GM06990 (cell line): ENCODE results near the gene TSPOAP1.

Experiments
- DNase-seq: peaks from one replicate; pipeline ENCODE4 v3.0.0-alpha.2; 2011; ENCODE audit not compliant: insufficient read length; ENCODE audit errors: extremely low read depth
- H3K27me3 ChIP-seq: replicated peaks from 2 replicates; pipeline ENCODE4 v1.6.0; 2011; ENCODE audit warnings: low read length; ENCODE audit not compliant: control insufficient read depth, insufficient read depth
- H3K36me3 ChIP-seq: 2 replicates; pipeline ENCODE4 v1.5.1; 2011; ENCODE audit warnings: low read length; ENCODE audit not compliant: control insufficient read depth, insufficient read depth
- H3K4me3 ChIP-seq: replicated peaks from 2 replicates; pipeline ENCODE4 v1.5.1; 2011; ENCODE audit warnings: low read depth, mild to moderate bottlenecking, control low read depth, low read length
- CTCF ChIP-seq: IDR thresholded peaks from 2 replicates; pipeline ENCODE4 v1.5.1; 2011; ENCODE audit warnings: low read length, control low read depth, mild to moderate bottlenecking, inconsistent platforms; ENCODE audit not compliant: insufficient read depth, poor library complexity, severe bottlenecking

TSPOAP1 gene

GRCh38 chr17:58329810-58330537 is 1.4 kb upstream of the TSPOAP1 start:
- H3K36me3 ChIP-seq, result peaks cover 14% of the 10 kb centered on the region
- H3K4me3 ChIP-seq, result peak overlapping the region; percentile 92
- no peaks in the 10 kb centered on the region for H3K27me3 ChIP-seq
- TF ChIP-seq CTCF, result no peak
- DNase-seq, result peak; percentile 83

- peak overlapping the region; percentile 92 for H3K4me3 ChIP-seq
- DNase-seq, result peak; percentile 88
- peak; percentile 70 for TF ChIP-seq CTCF
- H3K36me3 ChIP-seq, result peaks cover 14% of the 10 kb centered on the region
- no peaks in the 10 kb centered on the region for H3K27me3 ChIP-seq
Observed at GRCh38 chr17:58329035-58329809, 627 bp upstream of the TSPOAP1 start.

GRCh38 chr17:58327363-58328194 is 1.0 kb downstream of the TSPOAP1 start:
- no peak for TF ChIP-seq CTCF
- peak; percentile 88 for DNase-seq
- Histone ChIP-seq H3K27me3 (no peaks in the 10 kb centered on the region), H3K4me3 (peak overlapping the region; percentile 55), H3K36me3 (peaks cover 14% of the 10 kb centered on the region)

GRCh38 chr17:58326609-58327362 is 1.8 kb downstream of the TSPOAP1 start:
- H3K27me3 ChIP-seq, result no peaks in the 10 kb centered on the region
- peak; percentile 76 for DNase-seq
- TF ChIP-seq CTCF, result no peak
- peaks cover 11% of the 10 kb centered on the region for H3K36me3 ChIP-seq
- H3K4me3 ChIP-seq, result peak overlapping the region; percentile 55

GRCh38 chr17:58325976-58326468 is 2.6 kb downstream of the TSPOAP1 start:
- no peak for TF ChIP-seq CTCF
- no peaks in the 10 kb centered on the region for H3K27me3 ChIP-seq
- peaks cover 5% of the 10 kb centered on the region for H3K36me3 ChIP-seq
- no peak overlapping the region for H3K4me3 ChIP-seq
- DNase-seq, result peak; percentile 74
